PC-3 (cell line): ENCODE data around the gene ERBB4. TPM values are rescaled to one million over a fixed set of nuclear protein-coding genes. Genes with fewer than 3 reads are reported as not detected.

ENCODE experiments used
- ATAC-seq: fragments of 200-7000 bp; cut with Tn5 transposase; 2 replicates; pipeline ENCODE4 v1.9.1; 2020; ENCODE audit warnings: mild to moderate bottlenecking, moderate library complexity
- BruUV-seq: library from RNA; stranded (reverse); fragments of 400-500 nt; replicated peaks from 2 replicates; lab custom pipeline; 2021; lab: Mats Ljungman, UMichigan
- CTCF ChIA-PET: fragments of 300-600 bp; sonication (Branson Sonifier 250); formaldehyde crosslinking; loops from one replicate; lab custom pipeline; 2022; ENCODE audit warnings: antibody characterized with exemption; lab: Charles Lee
- POLR2A ChIA-PET: fragments of 300-600 bp; sonication (Branson Sonifier 250); formaldehyde crosslinking; loops from one replicate; lab custom pipeline; 2022; ENCODE audit warnings: antibody characterized with exemption; ENCODE audit not compliant: unreplicated experiment; lab: Charles Lee
- DNase-seq: peaks from one replicate; pipeline ENCODE4 v3.0.0-alpha.2; 2015
- H2AFZ ChIP-seq: fragments of 300-600 bp; sonication (generic); 2 replicates; pipeline ENCODE4 v1.6.0; 2016; ENCODE audit warnings: antibody characterized with exemption, low read length
- H3F3A ChIP-seq: fragments of 300-600 bp; sonication (generic); one replicate; pipeline ENCODE4 v1.6.0; 2017; ENCODE audit warnings: antibody characterized with exemption, low read length, control low read depth, mild to moderate bottlenecking; ENCODE audit not compliant: unreplicated experiment
- H3K27ac ChIP-seq: fragments of 300-600 bp; sonication (generic); 2 replicates; pipeline ENCODE4 v1.5.1; 2016; ENCODE audit warnings: mild to moderate bottlenecking, low read length
- H3K27me3 ChIP-seq: fragments of 300-600 bp; sonication (generic); 2 replicates; pipeline ENCODE4 v1.6.1; 2016; ENCODE audit warnings: low read length, mixed read lengths
- H3K36me3 ChIP-seq: fragments of 300-600 bp; sonication (generic); 2 replicates; pipeline ENCODE4 v1.6.1; 2016; ENCODE audit warnings: low read depth, mixed run types, low read length, mixed read lengths
- H3K4me1 ChIP-seq: fragments of 300-600 bp; sonication (generic); 2 replicates; pipeline ENCODE4 v1.5.1; 2016; ENCODE audit warnings: low read length; ENCODE audit not compliant: insufficient read depth
- H3K4me2 ChIP-seq: fragments of 300-600 bp; sonication (generic); 2 replicates; pipeline ENCODE4 v1.6.0; 2016; ENCODE audit warnings: low read length
- H3K4me3 ChIP-seq: fragments of 300-600 bp; sonication (generic); 2 replicates; pipeline ENCODE4 v1.5.1; 2016; ENCODE audit warnings: mild to moderate bottlenecking, low read length, mixed read lengths
- H3K79me2 ChIP-seq: fragments of 300-600 bp; sonication (generic); 2 replicates; pipeline ENCODE4 v1.6.1; 2017; ENCODE audit warnings: low read length, mixed read lengths
- H3K9ac ChIP-seq: fragments of 300-600 bp; sonication (generic); 2 replicates; pipeline ENCODE4 v1.6.0; 2016; ENCODE audit warnings: mild to moderate bottlenecking, low read length
- H3K9me2 ChIP-seq: fragments of 300-600 bp; sonication (generic); replicated peaks from 2 replicates; pipeline ENCODE4 v1.6.1; 2016; ENCODE audit warnings: mixed run types, low read length, mixed read lengths
- H3K9me3 ChIP-seq: fragments of 300-600 bp; sonication (generic); 2 replicates; pipeline ENCODE4 v1.6.1; 2016; ENCODE audit warnings: low read length, mixed read lengths
- H4K20me1 ChIP-seq: fragments of 300-600 bp; sonication (generic); 2 replicates; pipeline ENCODE4 v1.6.1; 2016; ENCODE audit warnings: low read length, mixed read lengths
- CTCF ChIP-seq: fragments of 300-600 bp; sonication (generic); conservative IDR thresholded peaks from 2 replicates; pipeline ENCODE4 v1.5.1; 2017; ENCODE audit warnings: antibody characterized with exemption, low read depth, mild to moderate bottlenecking, low read length
- EZH2 ChIP-seq: fragments of 300-600 bp; sonication (generic); IDR thresholded peaks from one replicate; pipeline ENCODE4 v1.6.1; 2017; ENCODE audit warnings: antibody characterized with exemption, mild to moderate bottlenecking, low read length; ENCODE audit not compliant: unreplicated experiment
- EZH2phosphoT487 ChIP-seq: fragments of 300-600 bp; sonication (generic); IDR thresholded peaks from 2 replicates; pipeline ENCODE4 v1.6.1; 2018; ENCODE audit warnings: mild to moderate bottlenecking, antibody characterized with exemption, low read length, borderline replicate concordance
- intact Hi-C: fragments of 100-400 bp; cut with micrococcal nuclease; formaldehyde crosslinking; loops from 2 replicates; pipeline ENCODE4 v1.9.0; 2023
- total RNA-seq: library from RNA; depleted of rRNA; stranded (reverse); fragments of >200 nt; gene quantifications from 2 replicates; pipeline ENCODE4 v1.2.3, GENCODE V29; 2014

The ERBB4 gene
- total RNA-seq, 1 experiment from 2014 or later: under 0.01 TPM

DNA sequence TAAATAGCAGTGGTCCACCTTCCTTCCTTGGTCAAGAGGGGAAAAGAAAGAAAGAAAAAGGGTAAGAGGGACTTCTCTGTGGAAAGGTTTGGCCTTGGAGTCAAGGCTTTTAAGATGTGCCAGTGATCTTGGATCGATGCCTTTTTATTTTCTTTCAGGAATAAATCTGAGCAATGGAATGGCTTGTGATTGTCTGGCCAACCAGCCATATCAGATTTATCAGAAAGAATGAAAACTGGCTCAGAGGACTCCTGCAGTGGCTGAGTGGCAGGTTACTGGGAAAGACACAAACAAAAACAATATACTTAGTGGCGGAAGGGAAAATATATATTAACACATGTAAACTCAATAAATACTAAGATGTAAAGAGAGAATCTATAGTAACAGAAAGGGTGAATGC is 4.3 kb downstream of the ERBB4 start:
- no peaks in the 10 kb centered on the region for H3K79me2 ChIP-seq
- H3K27me3 ChIP-seq: peaks cover 54% of the 10 kb centered on the region
- peaks cover 14% of the 10 kb centered on the region for H3K4me1 ChIP-seq
- H3K9me3 ChIP-seq: no peaks in the 10 kb centered on the region
- H3K4me2 ChIP-seq: no peak overlapping the region
- ATAC-seq (no peak), DNase-seq (no peak)
- no peak overlapping the region for H2AFZ ChIP-seq
- no peaks in the 10 kb centered on the region for H3F3A ChIP-seq
- H3K9ac ChIP-seq: no peak overlapping the region
- H4K20me1 ChIP-seq: no peaks in the 10 kb centered on the region
- BruUV-seq: no TSS peak
- ChIA-PET CTCF (no interaction called here), POLR2A (interaction anchor here (0.7 kb wide), 1 partner anchor 734 kb away, joined by 4 read pairs; no protein-coding TSS in a partner anchor)
- TF ChIP-seq CTCF: no peak
- TF ChIP-seq EZH2: no peak
- no peak for TF ChIP-seq EZH2phosphoT487
- H3K9me2 ChIP-seq: no peaks in the 10 kb centered on the region
- no peaks in the 10 kb centered on the region for H3K36me3 ChIP-seq
- no peak overlapping the region for H3K27ac ChIP-seq
- intact Hi-C loops: no loop called here
- no peak overlapping the region for H3K4me3 ChIP-seq

DNA sequence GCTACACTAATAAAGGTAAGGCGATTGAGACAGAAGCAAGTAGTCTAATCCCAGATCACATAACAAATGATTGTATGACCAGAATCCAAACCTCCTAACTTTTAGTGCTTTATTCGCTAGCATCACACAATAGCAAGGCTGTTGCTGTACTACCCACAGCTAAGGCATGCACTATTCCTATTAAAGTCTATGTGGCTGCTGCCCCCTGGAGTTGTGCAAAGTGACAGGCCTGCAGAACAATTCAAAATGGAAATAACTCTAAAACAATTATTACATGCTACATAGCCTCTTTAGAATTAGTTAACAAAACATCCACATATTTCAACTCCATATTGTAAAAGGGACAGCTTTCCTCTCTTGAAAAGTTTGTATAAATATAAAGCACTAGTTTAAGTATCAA is 6.0 kb downstream of the ERBB4 start:
- ChIA-PET CTCF (no interaction called here), POLR2A (no interaction called here)
- ATAC-seq (no peak), DNase-seq (no peak)
- H3K4me1 ChIP-seq: peaks cover 5% of the 10 kb centered on the region; the same call in 1 of the 2 replicates
- H3K9me2 ChIP-seq: no peaks in the 10 kb centered on the region
- H3K27me3 ChIP-seq: peaks cover 41% of the 10 kb centered on the region
- no peaks in the 10 kb centered on the region for H4K20me1 ChIP-seq
- H3K27ac ChIP-seq: no peak overlapping the region
- no peaks in the 10 kb centered on the region for H3K9me3 ChIP-seq
- H2AFZ ChIP-seq: no peak overlapping the region
- no peaks in the 10 kb centered on the region for H3K79me2 ChIP-seq
- intact Hi-C loops: no loop called here
- no peak overlapping the region for H3K4me3 ChIP-seq
- H3K4me2 ChIP-seq: no peak overlapping the region
- H3K36me3 ChIP-seq: no peaks in the 10 kb centered on the region
- H3F3A ChIP-seq: no peaks in the 10 kb centered on the region
- BruUV-seq: no TSS peak
- no peak for TF ChIP-seq EZH2phosphoT487
- no peak; the same call in 1 of the 2 replicates for TF ChIP-seq CTCF
- no peak for TF ChIP-seq EZH2
- no peak overlapping the region for H3K9ac ChIP-seq

DNA sequence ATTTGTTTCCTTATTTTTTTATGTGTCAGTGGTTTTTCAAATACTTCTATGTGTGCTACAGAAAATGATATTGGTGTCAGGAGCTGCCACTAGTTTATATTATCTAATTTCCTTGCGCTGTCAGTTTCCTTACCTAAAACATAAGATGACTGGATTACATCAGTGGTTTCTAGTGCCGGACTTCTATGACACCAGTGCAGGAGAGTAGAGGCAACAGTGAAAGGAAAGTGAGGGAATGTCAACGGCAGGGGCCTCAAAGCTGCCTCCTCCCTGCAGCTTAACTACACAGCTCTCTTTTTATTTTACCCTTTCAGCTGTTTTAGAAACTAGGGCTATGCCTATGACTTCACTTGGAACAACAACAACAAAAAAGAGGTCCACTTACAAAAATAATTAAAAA is 6.5 kb downstream of the ERBB4 start:
- H3K9me3 ChIP-seq: no peaks in the 10 kb centered on the region
- ChIA-PET POLR2A (no interaction called here), CTCF (no interaction called here)
- H3K4me2 ChIP-seq: no peak overlapping the region
- no peak overlapping the region for H3K27ac ChIP-seq
- intact Hi-C loops: no loop called here
- no peak overlapping the region for H3K9ac ChIP-seq
- no peaks in the 10 kb centered on the region for H3F3A ChIP-seq
- H3K9me2 ChIP-seq: no peaks in the 10 kb centered on the region
- H3K79me2 ChIP-seq: no peaks in the 10 kb centered on the region
- H3K36me3 ChIP-seq: no peaks in the 10 kb centered on the region
- no peak overlapping the region for H2AFZ ChIP-seq
- BruUV-seq: no TSS peak
- TF ChIP-seq EZH2phosphoT487 (no peak), EZH2 (no peak), CTCF (no peak)
- H3K27me3 ChIP-seq: peaks cover 36% of the 10 kb centered on the region
- ATAC-seq: no peak
- H4K20me1 ChIP-seq: no peaks in the 10 kb centered on the region
- no peak overlapping the region for H3K4me3 ChIP-seq
- H3K4me1 ChIP-seq: peaks cover 1% of the 10 kb centered on the region; the same call in 1 of the 2 replicates
- DNase-seq: no peak
